ENCODE data around the gene GBP3.

GBP3 gene

DNA sequence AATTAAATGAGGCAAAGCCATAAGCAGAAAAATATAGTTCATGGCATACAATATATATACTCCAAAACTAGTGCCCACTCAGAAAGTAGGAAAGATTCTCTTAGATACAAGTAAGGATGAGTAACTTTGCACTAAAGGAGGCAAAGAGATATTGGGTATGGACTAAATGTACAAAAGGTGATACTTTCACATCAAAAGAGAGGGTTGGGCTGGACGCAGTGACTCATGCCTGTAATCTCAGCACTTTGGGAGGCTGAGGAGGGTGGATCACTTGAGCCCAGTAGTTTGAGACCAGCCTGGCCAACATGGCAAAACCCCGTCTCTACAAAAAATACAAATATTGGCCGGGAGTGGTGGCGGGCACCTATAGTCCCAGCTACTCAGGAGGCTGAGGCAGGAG is 37.0 kb downstream of the GBP3 start:
- no peak for TF ChIP-seq EZH2 (IDR thresholded peaks at IDR 0.05; ENCODE audit: borderline replicate concordance, low read length)
- TF ChIP-seq, protein P1, sequence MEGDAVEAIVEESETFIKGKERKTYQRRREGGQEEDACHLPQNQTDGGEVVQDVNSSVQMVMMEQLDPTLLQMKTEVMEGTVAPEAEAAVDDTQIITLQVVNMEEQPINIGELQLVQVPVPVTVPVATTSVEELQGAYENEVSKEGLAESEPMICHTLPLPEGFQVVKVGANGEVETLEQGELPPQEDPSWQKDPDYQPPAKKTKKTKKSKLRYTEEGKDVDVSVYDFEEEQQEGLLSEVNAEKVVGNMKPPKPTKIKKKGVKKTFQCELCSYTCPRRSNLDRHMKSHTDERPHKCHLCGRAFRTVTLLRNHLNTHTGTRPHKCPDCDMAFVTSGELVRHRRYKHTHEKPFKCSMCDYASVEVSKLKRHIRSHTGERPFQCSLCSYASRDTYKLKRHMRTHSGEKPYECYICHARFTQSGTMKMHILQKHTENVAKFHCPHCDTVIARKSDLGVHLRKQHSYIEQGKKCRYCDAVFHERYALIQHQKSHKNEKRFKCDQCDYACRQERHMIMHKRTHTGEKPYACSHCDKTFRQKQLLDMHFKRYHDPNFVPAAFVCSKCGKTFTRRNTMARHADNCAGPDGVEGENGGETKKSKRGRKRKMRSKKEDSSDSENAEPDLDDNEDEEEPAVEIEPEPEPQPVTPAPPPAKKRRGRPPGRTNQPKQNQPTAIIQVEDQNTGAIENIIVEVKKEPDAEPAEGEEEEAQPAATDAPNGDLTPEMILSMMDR (IDR thresholded peaks at IDR 0.05; ENCODE audit: low read length), result no peak
- peak overlapping the region; percentile 32 for H3K27ac ChIP-seq (ENCODE audit: low read depth, low read length, poor library complexity, severe bottlenecking)
- H3K4me1 ChIP-seq (ENCODE audit: insufficient read depth, low read length, severe bottlenecking), result peaks cover 28% of the 10 kb centered on the region
- H3K4me2 ChIP-seq (ENCODE audit: low read length), result no peak overlapping the region
- no peak overlapping the region for H3K4me3 ChIP-seq (ENCODE audit: low read depth, low read length, poor library complexity, severe bottlenecking)
- H3K9me3 ChIP-seq (ENCODE audit: low read length), result no peaks in the 10 kb centered on the region
- no peak overlapping the region for H2AFZ ChIP-seq (ENCODE audit: low read length)
- H4K20me1 ChIP-seq (ENCODE audit: insufficient read depth, low read length), result no peaks in the 10 kb centered on the region
- H3F3A ChIP-seq (ENCODE audit: insufficient read depth, low read length), result no peaks in the 10 kb centered on the region
- H3K9ac ChIP-seq (ENCODE audit: low read length), result no peak overlapping the region
- H3K27me3 ChIP-seq (ENCODE audit: insufficient read depth, low read length), result no peaks in the 10 kb centered on the region
- peaks cover 23% of the 10 kb centered on the region; the same call in 1 of the 2 replicates for H3K36me3 ChIP-seq (ENCODE audit: insufficient read depth, low read length)
- H3K9me2 ChIP-seq (ENCODE audit: low read depth, low read length), result no peaks in the 10 kb centered on the region
- peaks cover 35% of the 10 kb centered on the region for H3K79me2 ChIP-seq (ENCODE audit: insufficient read depth, low read length)

DNA sequence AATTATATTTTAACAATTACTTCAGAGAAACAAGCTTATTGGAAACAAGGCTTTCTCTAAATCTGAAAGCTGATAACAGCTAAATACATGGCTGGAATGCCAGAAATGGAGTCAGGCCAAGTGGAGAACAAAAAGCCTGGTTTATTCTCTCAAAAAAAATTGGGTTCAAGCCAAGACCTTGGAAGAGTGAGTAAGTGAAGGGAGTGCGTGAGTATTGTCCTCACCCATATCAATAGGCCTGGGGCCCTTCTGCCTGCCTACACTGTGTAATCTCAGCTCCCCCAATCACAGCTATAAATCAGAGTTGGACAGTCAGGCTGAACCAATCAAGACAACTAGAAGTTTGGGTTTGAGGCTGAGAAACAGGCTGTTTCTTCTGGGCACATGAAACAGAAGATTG is 37.6 kb downstream of the GBP3 start:
- peaks cover 21% of the 10 kb centered on the region for H3K4me1 ChIP-seq (ENCODE audit: insufficient read depth, low read length, severe bottlenecking)
- H3K79me2 ChIP-seq (ENCODE audit: insufficient read depth, low read length), result peaks cover 32% of the 10 kb centered on the region
- H3K27ac ChIP-seq (ENCODE audit: low read depth, low read length, poor library complexity, severe bottlenecking), result peak overlapping the region; percentile 32
- no peak overlapping the region for H3K4me3 ChIP-seq (ENCODE audit: low read depth, low read length, poor library complexity, severe bottlenecking)
- 0 out of 2 replicates have a peak overlapping the region, but pooled peaks have one; percentile 51 for H3K4me2 ChIP-seq (ENCODE audit: low read length)
- H3K9me2 ChIP-seq (ENCODE audit: low read depth, low read length), result no peaks in the 10 kb centered on the region
- H3K9ac ChIP-seq (ENCODE audit: low read length), result no peak overlapping the region; the same call in 1 of the 2 replicates
- no peaks in the 10 kb centered on the region for H3K9me3 ChIP-seq (ENCODE audit: low read length)
- H3K27me3 ChIP-seq (ENCODE audit: insufficient read depth, low read length), result no peaks in the 10 kb centered on the region
- no peaks in the 10 kb centered on the region for H3F3A ChIP-seq (ENCODE audit: insufficient read depth, low read length)
- no peak overlapping the region for H2AFZ ChIP-seq (ENCODE audit: low read length)
- TF ChIP-seq, protein P1 (IDR thresholded peaks at IDR 0.05; ENCODE audit: low read length), result no peak
- no peak for TF ChIP-seq EZH2 (IDR thresholded peaks at IDR 0.05; ENCODE audit: borderline replicate concordance, low read length)
- no peaks in the 10 kb centered on the region for H4K20me1 ChIP-seq (ENCODE audit: insufficient read depth, low read length)
- peaks cover 25% of the 10 kb centered on the region; the same call in 1 of the 2 replicates for H3K36me3 ChIP-seq (ENCODE audit: insufficient read depth, low read length)

DNA sequence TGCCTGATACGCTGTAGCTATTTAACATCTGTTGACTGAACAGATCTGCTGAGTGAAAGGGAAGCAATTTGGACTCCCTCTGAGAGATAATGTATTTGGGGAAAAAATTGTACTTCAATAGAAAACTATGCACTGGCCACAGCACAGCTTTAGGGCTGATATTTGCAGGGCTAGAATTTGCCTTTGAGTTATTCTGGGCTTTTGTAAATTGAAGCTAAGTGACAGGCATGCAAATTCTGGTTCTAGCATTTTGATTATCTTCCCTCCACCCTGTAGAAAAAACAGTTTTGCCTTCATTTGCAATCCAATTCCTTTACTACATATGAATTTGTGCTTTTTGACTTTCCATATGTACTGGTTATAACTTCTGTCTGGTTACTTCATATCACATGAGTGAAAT is 38.1 kb downstream of the GBP3 start:
- Histone ChIP-seq H3K4me2 (ENCODE audit: low read length) (peak overlapping the region; percentile 51), H3F3A (ENCODE audit: insufficient read depth, low read length) (no peaks in the 10 kb centered on the region), H3K4me3 (ENCODE audit: low read depth, low read length, poor library complexity, severe bottlenecking) (peak overlapping the region; percentile 41), H3K27me3 (ENCODE audit: insufficient read depth, low read length) (no peaks in the 10 kb centered on the region), H3K27ac (ENCODE audit: low read depth, low read length, poor library complexity, severe bottlenecking) (peak overlapping the region; percentile 32), H3K9me3 (ENCODE audit: low read length) (no peaks in the 10 kb centered on the region), H3K9ac (ENCODE audit: low read length) (peak overlapping the region; percentile 3; the same call in 1 of the 2 replicates), H3K79me2 (ENCODE audit: insufficient read depth, low read length) (peaks cover 35% of the 10 kb centered on the region), H3K36me3 (ENCODE audit: insufficient read depth, low read length) (peaks cover 27% of the 10 kb centered on the region; the same call in 1 of the 2 replicates), H3K9me2 (ENCODE audit: low read depth, low read length) (no peaks in the 10 kb centered on the region), H2AFZ (ENCODE audit: low read length) (no peak overlapping the region), H3K4me1 (ENCODE audit: insufficient read depth, low read length, severe bottlenecking) (peaks cover 21% of the 10 kb centered on the region), H4K20me1 (ENCODE audit: insufficient read depth, low read length) (no peaks in the 10 kb centered on the region)
- TF ChIP-seq EZH2 (IDR thresholded peaks at IDR 0.05; ENCODE audit: borderline replicate concordance, low read length), result no peak
- TF ChIP-seq, protein P1 (IDR thresholded peaks at IDR 0.05; ENCODE audit: low read length), result no peak

Measured in OCI-LY1 (cell line).